Measurements from ENCODE around the gene SLC25A36.
A peak's percentile ranks its signal among the peaks of the same experiment; 100 is the strongest.

The SLC25A36 gene, protein sequence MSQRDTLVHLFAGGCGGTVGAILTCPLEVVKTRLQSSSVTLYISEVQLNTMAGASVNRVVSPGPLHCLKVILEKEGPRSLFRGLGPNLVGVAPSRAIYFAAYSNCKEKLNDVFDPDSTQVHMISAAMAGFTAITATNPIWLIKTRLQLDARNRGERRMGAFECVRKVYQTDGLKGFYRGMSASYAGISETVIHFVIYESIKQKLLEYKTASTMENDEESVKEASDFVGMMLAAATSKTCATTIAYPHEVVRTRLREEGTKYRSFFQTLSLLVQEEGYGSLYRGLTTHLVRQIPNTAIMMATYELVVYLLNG

GRCh38 chr3:140941434-140942220, at the start of gene SLC25A36:
Gene SLC25A36 (plus strand): TSS chr3:140941836. CDS start chr3:140942055, 219 bp downstream.
- H3K4me1 Mint-ChIP-seq (ENCODE audit: low read depth) = peaks cover 37% of the 10 kb centered on the region
- peak; percentile 94 for DNase-seq (ENCODE audit: low spot score)
- H3K9me3 Mint-ChIP-seq = peaks cover 5% of the 10 kb centered on the region
- peak within 1 kb of the TSS; percentile 95 for H3K4me3 Mint-ChIP-seq
- peaks cover 18% of the 10 kb centered on the region for H3K27me3 Mint-ChIP-seq (ENCODE audit: low read depth)
- H3K36me3 Mint-ChIP-seq (ENCODE audit: low read depth) = peaks cover 6% of the 10 kb centered on the region
- H3K27ac Mint-ChIP-seq = peak within 1 kb of the TSS; percentile 97

GRCh38 chr3:140896997-140897396, 44.6 kb upstream of the SLC25A36 start:
- Mint-ChIP-seq H3K9me3 (no peaks in the 10 kb centered on the region), H3K36me3 (ENCODE audit: low read depth) (no peaks in the 10 kb centered on the region), H3K4me1 (ENCODE audit: low read depth) (peaks cover 3% of the 10 kb centered on the region), H3K27ac (no peak overlapping the region), H3K4me3 (no peak overlapping the region), H3K27me3 (ENCODE audit: low read depth) (peaks cover 38% of the 10 kb centered on the region)
- no peak for DNase-seq (ENCODE audit: low spot score)

DNA sequence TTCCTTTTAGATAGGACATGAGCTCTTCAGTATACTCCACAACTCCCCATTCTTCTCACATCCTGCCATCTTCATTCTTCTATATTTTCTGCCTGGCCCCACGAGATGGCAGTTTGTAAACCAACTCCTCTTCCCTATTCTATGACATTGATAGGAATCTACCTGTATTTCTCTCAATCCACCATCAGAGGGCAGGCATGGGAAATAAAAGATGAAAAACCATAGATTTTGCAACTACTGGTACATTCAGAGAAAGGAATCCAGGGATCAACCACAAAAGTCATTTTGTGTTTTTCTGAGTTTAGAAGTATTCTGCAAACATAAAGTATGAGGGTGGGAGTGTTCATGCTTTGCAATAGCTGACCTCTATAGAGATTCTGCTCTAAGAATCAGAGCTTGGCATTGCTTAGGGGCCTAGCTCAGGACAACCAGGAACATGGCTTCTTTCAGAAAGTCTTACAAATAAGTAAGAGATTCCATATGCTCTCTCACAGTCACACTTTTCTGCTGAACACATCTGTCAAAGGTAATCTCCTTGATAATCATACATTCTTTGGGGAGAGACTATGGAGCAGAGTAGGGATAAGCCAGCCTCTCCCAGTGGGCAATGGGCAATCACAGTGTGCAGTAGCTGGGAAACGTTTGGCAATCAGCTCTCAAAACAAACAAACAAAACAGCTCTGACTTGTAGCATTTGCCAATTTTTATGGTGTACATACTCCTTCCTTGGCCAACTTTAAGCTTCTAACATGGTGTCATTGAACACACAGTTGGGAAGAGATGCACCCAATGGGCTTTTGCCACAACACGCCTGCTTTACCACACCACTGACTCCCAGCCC, 43.1 kb upstream of the SLC25A36 start:
- no peak overlapping the region for H3K4me3 Mint-ChIP-seq
- H3K36me3 Mint-ChIP-seq (ENCODE audit: low read depth) = no peaks in the 10 kb centered on the region
- peaks cover 3% of the 10 kb centered on the region for H3K4me1 Mint-ChIP-seq (ENCODE audit: low read depth)
- H3K9me3 Mint-ChIP-seq = no peaks in the 10 kb centered on the region
- H3K27me3 Mint-ChIP-seq (ENCODE audit: low read depth) = peaks cover 28% of the 10 kb centered on the region
- DNase-seq (ENCODE audit: low spot score) = peak; percentile 5
- no peak overlapping the region for H3K27ac Mint-ChIP-seq

- Mint-ChIP-seq H3K27ac (no peak overlapping the region), H3K4me3 (no peak overlapping the region), H3K4me1 (ENCODE audit: low read depth) (peaks cover 3% of the 10 kb centered on the region), H3K36me3 (ENCODE audit: low read depth) (no peaks in the 10 kb centered on the region), H3K9me3 (no peaks in the 10 kb centered on the region), H3K27me3 (ENCODE audit: low read depth) (peaks cover 20% of the 10 kb centered on the region)
- no peak for DNase-seq (ENCODE audit: low spot score)
Observed at GRCh38 chr3:140899363-140899762, 42.3 kb upstream of the SLC25A36 start.

DNA sequence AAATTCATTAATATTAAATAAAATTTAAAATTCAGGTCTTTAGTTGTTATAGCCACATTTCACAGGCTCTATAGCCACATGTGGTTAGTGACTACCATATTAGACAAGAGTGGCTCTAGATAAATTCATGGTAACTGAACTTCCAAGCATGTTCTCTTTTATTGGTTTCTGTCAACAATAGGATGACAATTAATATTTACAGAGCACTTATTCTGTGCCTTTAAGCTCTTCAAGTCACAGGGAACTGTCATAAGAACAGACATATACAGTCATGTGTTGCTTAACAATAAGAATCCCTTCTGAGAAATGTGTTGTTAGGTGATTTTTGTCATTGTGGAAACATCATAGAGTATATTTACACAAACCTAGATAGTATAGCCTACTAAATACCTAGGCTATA, 38.8 kb upstream of the SLC25A36 start:
- Mint-ChIP-seq H3K36me3 (ENCODE audit: low read depth) (no peaks in the 10 kb centered on the region), H3K9me3 (no peaks in the 10 kb centered on the region), H3K27ac (no peak overlapping the region), H3K27me3 (ENCODE audit: low read depth) (peaks cover 14% of the 10 kb centered on the region), H3K4me3 (no peak overlapping the region), H3K4me1 (ENCODE audit: low read depth) (peaks cover 3% of the 10 kb centered on the region)
- no peak for DNase-seq (ENCODE audit: low spot score)

GRCh38 chr3:140903196-140903595, 38.4 kb upstream of the SLC25A36 start:
- H3K9me3 Mint-ChIP-seq = no peaks in the 10 kb centered on the region
- H3K4me3 Mint-ChIP-seq = no peak overlapping the region
- no peaks in the 10 kb centered on the region for H3K36me3 Mint-ChIP-seq (ENCODE audit: low read depth)
- no peak overlapping the region for H3K27ac Mint-ChIP-seq
- peaks cover 14% of the 10 kb centered on the region for H3K27me3 Mint-ChIP-seq (ENCODE audit: low read depth)
- H3K4me1 Mint-ChIP-seq (ENCODE audit: low read depth) = peaks cover 2% of the 10 kb centered on the region
- DNase-seq (ENCODE audit: low spot score) = no peak

GRCh38 chr3:140904521-140904920, 37.1 kb upstream of the SLC25A36 start:
- no peak for DNase-seq (ENCODE audit: low spot score)
- H3K27ac Mint-ChIP-seq = no peak overlapping the region

DNA sequence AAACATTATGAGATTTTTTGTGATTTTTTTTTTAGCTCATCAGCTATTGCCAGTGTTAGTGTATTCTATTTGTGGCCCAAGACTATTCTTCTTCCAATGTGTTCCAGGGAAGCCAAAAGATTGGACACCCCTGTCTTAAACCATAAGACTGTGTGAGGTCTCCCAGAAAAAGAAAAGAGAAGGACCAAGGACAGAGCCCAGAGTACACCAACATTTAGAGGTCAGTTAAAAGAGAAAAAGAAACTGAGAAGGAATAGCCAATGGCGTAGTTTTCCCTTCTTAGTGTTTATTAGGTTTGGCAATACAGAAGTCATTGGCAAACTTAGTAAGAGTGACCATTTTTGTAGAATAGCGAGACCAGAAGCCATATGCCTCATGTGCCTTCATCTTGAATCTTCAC, 36.1 kb upstream of the SLC25A36 start:
- Mint-ChIP-seq H3K27ac (no peak overlapping the region), H3K36me3 (ENCODE audit: low read depth) (no peaks in the 10 kb centered on the region), H3K4me3 (no peak overlapping the region), H3K27me3 (ENCODE audit: low read depth) (peaks cover 14% of the 10 kb centered on the region), H3K4me1 (ENCODE audit: low read depth) (no peaks in the 10 kb centered on the region), H3K9me3 (no peaks in the 10 kb centered on the region)
- no peak for DNase-seq (ENCODE audit: low spot score)

More at GRCh38 chr3:140904521-140904920, 37.1 kb upstream of the SLC25A36 start:
- no peaks in the 10 kb centered on the region for H3K4me1 Mint-ChIP-seq (ENCODE audit: low read depth)
- no peaks in the 10 kb centered on the region for H3K9me3 Mint-ChIP-seq
- peaks cover 14% of the 10 kb centered on the region for H3K27me3 Mint-ChIP-seq (ENCODE audit: low read depth)
- no peaks in the 10 kb centered on the region for H3K36me3 Mint-ChIP-seq (ENCODE audit: low read depth)
- H3K4me3 Mint-ChIP-seq = no peak overlapping the region

- no peaks in the 10 kb centered on the region for H3K4me1 Mint-ChIP-seq (ENCODE audit: low read depth)
- no peaks in the 10 kb centered on the region for H3K9me3 Mint-ChIP-seq
- H3K27me3 Mint-ChIP-seq (ENCODE audit: low read depth) = peaks cover 14% of the 10 kb centered on the region
- no peaks in the 10 kb centered on the region for H3K36me3 Mint-ChIP-seq (ENCODE audit: low read depth)
- no peak for DNase-seq (ENCODE audit: low spot score)
- H3K4me3 Mint-ChIP-seq = no peak overlapping the region
- H3K27ac Mint-ChIP-seq = no peak overlapping the region
Observed at GRCh38 chr3:140906785-140907184, 34.9 kb upstream of the SLC25A36 start.

DNA sequence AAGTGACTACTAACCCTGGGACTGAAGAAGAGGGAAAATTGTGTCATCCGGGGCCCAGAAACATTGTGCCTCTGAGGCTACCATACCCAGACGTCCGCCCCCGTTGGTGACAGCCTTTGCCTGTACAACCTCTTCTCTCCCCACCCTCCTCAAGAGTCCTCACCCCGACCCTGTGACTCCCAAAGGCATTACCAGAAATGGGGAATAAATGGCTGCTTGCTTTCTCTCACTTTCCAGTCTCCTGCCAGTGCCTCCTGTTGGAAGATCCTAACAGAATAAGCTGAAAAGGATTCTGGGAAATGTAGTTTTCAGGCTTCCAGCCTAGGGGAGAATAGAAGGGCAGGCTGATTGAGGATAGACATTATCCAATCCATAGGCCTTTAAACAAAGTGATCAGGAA, 30.8 kb upstream of the SLC25A36 start:
- H3K27ac Mint-ChIP-seq = no peak overlapping the region
- H3K27me3 Mint-ChIP-seq (ENCODE audit: low read depth) = peaks cover 18% of the 10 kb centered on the region
- no peaks in the 10 kb centered on the region for H3K4me1 Mint-ChIP-seq (ENCODE audit: low read depth)
- no peak for DNase-seq (ENCODE audit: low spot score)
- H3K36me3 Mint-ChIP-seq (ENCODE audit: low read depth) = no peaks in the 10 kb centered on the region
- H3K9me3 Mint-ChIP-seq = no peaks in the 10 kb centered on the region
- H3K4me3 Mint-ChIP-seq = no peak overlapping the region

DNA sequence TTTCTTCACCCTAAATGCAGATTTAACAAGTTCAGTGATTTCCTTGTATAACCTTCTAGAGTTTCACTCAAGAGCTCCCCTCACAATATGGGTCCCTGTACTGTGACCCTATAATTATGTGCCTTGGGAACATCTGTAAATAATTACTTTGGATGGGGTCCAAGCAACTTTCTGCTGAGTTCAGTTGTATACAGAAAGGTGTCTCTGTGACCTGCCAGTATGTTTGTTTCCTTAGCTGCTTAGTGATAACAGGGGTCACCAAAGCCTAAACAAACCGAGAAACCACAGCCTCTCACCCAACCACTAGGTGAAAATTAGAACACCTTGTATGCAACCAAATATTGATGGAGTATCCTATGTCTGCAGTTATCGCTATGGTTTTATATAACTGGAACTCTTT, 29.8 kb upstream of the SLC25A36 start:
- Mint-ChIP-seq H3K9me3 (no peaks in the 10 kb centered on the region), H3K27ac (no peak overlapping the region), H3K4me3 (no peak overlapping the region), H3K36me3 (ENCODE audit: low read depth) (no peaks in the 10 kb centered on the region), H3K27me3 (ENCODE audit: low read depth) (peaks cover 20% of the 10 kb centered on the region), H3K4me1 (ENCODE audit: low read depth) (no peaks in the 10 kb centered on the region)
- no peak for DNase-seq (ENCODE audit: low spot score)

DNA sequence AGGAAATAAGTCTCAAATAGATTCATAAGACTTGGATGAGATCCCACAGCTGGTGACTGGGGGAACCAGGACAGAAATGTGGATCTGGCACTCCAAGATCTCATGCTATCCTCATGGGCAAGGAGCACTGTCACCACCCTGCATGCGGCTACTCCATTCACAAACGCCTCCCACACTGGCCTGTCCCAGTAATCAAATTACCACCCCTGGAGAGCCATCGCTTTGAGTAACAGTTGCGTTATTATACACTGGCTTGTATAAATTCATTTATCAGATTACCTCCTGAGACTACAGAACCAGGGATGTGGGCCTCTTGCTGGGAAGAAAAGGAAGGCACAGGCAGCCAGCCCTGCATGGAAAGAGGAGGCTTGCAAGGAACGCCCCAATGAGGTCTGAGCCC, 27.9 kb upstream of the SLC25A36 start:
- DNase-seq (ENCODE audit: low spot score) = no peak
- peaks cover 14% of the 10 kb centered on the region for H3K27me3 Mint-ChIP-seq (ENCODE audit: low read depth)
- H3K36me3 Mint-ChIP-seq (ENCODE audit: low read depth) = no peaks in the 10 kb centered on the region
- H3K27ac Mint-ChIP-seq = no peak overlapping the region
- H3K4me3 Mint-ChIP-seq = no peak overlapping the region
- no peaks in the 10 kb centered on the region for H3K9me3 Mint-ChIP-seq
- H3K4me1 Mint-ChIP-seq (ENCODE audit: low read depth) = no peaks in the 10 kb centered on the region

- no peaks in the 10 kb centered on the region for H3K36me3 Mint-ChIP-seq (ENCODE audit: low read depth)
- peaks cover 18% of the 10 kb centered on the region for H3K27me3 Mint-ChIP-seq (ENCODE audit: low read depth)
- H3K4me1 Mint-ChIP-seq (ENCODE audit: low read depth) = no peaks in the 10 kb centered on the region
- no peaks in the 10 kb centered on the region for H3K9me3 Mint-ChIP-seq
- no peak overlapping the region for H3K27ac Mint-ChIP-seq
- no peak overlapping the region for H3K4me3 Mint-ChIP-seq
- DNase-seq (ENCODE audit: low spot score) = no peak
Observed at GRCh38 chr3:140914384-140914945, 27.2 kb upstream of the SLC25A36 start.
